ENCODE measurements around the gene INO80C.
"Not testable (repeated sequence)": the region's sequence is repeated elsewhere in the genome, so short reads cannot be mapped to it uniquely, and the experiment has no call there.

The INO80C gene

DNA sequence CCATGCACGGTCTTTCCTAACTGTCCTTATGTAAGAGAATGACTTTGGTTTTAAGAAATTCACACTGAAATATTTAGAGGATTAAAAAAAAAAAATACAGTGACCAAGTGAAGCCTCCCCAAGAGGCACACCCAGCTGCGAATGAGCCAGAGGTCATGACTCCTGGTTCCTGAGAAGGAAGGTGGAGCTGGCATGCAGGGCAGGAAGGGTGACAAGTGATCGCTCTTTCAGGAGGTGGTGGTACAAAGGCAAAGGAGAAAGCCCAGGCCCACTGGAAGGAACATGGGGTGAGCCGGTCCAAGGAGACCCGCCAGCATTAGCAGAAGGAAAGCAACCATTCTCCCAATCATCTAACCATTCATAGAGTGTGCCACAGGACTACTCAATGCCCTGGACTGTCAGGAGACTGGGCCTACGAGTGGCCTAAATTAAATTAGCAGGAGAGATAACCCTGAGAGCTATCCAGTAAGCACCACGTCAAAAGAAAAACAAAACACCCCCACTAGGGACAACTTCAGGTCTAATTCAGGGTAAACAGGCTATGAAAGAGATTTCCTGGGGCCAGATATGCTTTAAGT, 7.8 kb downstream of the INO80C start:
- Histone ChIP-seq H3K4me3 (ENCODE audit: low read depth in 1 of 5, low read length in 5 of 5) (peak overlapping the region in 1 of 5 donors; percentile 37), H3K4me1 (ENCODE audit: control insufficient read depth in 5 of 5, insufficient read depth in 5 of 5, low read length in 5 of 5) (peaks cover 3 to 38% (median 30%) of the 10 kb centered on the region in 5 donors), H3K27me3 (ENCODE audit: control insufficient read depth in 5 of 5, insufficient read depth in 4 of 5, low read length in 5 of 5) (no peaks in the 10 kb centered on the region), H3K36me3 (ENCODE audit: control insufficient read depth in 5 of 5, insufficient read depth in 5 of 5, low read length in 5 of 5) (no peaks in the 10 kb centered on the region), H3K27ac (ENCODE audit: low read depth, low read length) (no peak overlapping the region), H3K9ac (ENCODE audit: low read length in 5 of 5) (no peak overlapping the region), H3K9me3 (ENCODE audit: control insufficient read depth in 5 of 5, low read length in 5 of 5) (no peaks in the 10 kb centered on the region)

- H3K4me3 ChIP-seq (ENCODE audit: low read depth in 1 of 5, low read length in 5 of 5); H3K27me3 ChIP-seq (ENCODE audit: control insufficient read depth in 5 of 5, insufficient read depth in 4 of 5, low read length in 5 of 5); H3K36me3 ChIP-seq (ENCODE audit: control insufficient read depth in 5 of 5, insufficient read depth in 5 of 5, low read length in 5 of 5); H3K27ac ChIP-seq (ENCODE audit: low read depth, low read length); H3K9me3 ChIP-seq (ENCODE audit: control insufficient read depth in 5 of 5, low read length in 5 of 5); H3K9ac ChIP-seq (ENCODE audit: low read length in 5 of 5): not testable (repeated sequence)
- peaks cover 3 to 31% (median 23%) of the 10 kb centered on the region in 5 donors for H3K4me1 ChIP-seq (ENCODE audit: control insufficient read depth in 5 of 5, insufficient read depth in 5 of 5, low read length in 5 of 5)
Measured at GRCh38 chr18:35489281-35489680, 8.5 kb downstream of the INO80C start.

- H3K27ac ChIP-seq (ENCODE audit: low read depth, low read length); H3K36me3 ChIP-seq (ENCODE audit: control insufficient read depth in 5 of 5, insufficient read depth in 5 of 5, low read length in 5 of 5); H3K9me3 ChIP-seq (ENCODE audit: control insufficient read depth in 5 of 5, low read length in 5 of 5); H3K27me3 ChIP-seq (ENCODE audit: control insufficient read depth in 5 of 5, insufficient read depth in 4 of 5, low read length in 5 of 5); H3K4me3 ChIP-seq (ENCODE audit: low read depth in 1 of 5, low read length in 5 of 5); H3K9ac ChIP-seq (ENCODE audit: low read length in 5 of 5): not testable (repeated sequence)
- peaks cover 3 to 28% (median 14%) of the 10 kb centered on the region in 5 donors for H3K4me1 ChIP-seq (ENCODE audit: control insufficient read depth in 5 of 5, insufficient read depth in 5 of 5, low read length in 5 of 5)
Measured at GRCh38 chr18:35488396-35488795, 9.4 kb downstream of the INO80C start.

DNA sequence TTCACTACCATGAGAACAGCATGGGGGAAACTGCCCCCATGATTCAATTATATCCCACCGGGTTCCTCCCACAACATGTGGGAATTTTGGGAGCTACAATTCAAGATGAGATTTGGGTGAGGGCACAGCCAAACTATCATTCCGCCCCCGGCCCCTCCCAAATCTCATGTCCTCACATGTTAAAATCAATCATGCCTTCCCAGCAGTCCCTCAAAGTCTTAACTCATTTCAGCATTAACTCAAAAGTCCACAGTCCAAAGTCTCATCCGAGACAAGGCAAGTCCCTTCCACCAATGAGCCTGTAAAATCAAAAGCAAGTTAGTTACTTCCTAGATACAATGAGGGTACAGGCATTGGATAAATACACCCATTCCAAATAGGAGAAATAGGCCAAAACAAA, 10.2 kb downstream of the INO80C start:
- H3K4me3 ChIP-seq (ENCODE audit: low read depth in 1 of 5, low read length in 5 of 5); H3K27me3 ChIP-seq (ENCODE audit: control insufficient read depth in 5 of 5, insufficient read depth in 4 of 5, low read length in 5 of 5); H3K27ac ChIP-seq (ENCODE audit: low read depth, low read length); H3K36me3 ChIP-seq (ENCODE audit: control insufficient read depth in 5 of 5, insufficient read depth in 5 of 5, low read length in 5 of 5); H3K9ac ChIP-seq (ENCODE audit: low read length in 5 of 5); H3K9me3 ChIP-seq (ENCODE audit: control insufficient read depth in 5 of 5, low read length in 5 of 5): not testable (repeated sequence)
- peaks cover 3 to 28% (median 10%) of the 10 kb centered on the region in 5 donors for H3K4me1 ChIP-seq (ENCODE audit: control insufficient read depth in 5 of 5, insufficient read depth in 5 of 5, low read length in 5 of 5)

- no peak overlapping the region for H3K9ac ChIP-seq (ENCODE audit: low read length in 5 of 5)
- no peak overlapping the region for H3K4me3 ChIP-seq (ENCODE audit: low read depth in 1 of 5, low read length in 5 of 5)
- H3K36me3 ChIP-seq (ENCODE audit: control insufficient read depth in 5 of 5, insufficient read depth in 5 of 5, low read length in 5 of 5): no peaks in the 10 kb centered on the region
- H3K27me3 ChIP-seq (ENCODE audit: control insufficient read depth in 5 of 5, insufficient read depth in 4 of 5, low read length in 5 of 5): no peaks in the 10 kb centered on the region
- H3K4me1 ChIP-seq (ENCODE audit: control insufficient read depth in 5 of 5, insufficient read depth in 5 of 5, low read length in 5 of 5): peaks cover 0 to 18% (median 10%) of the 10 kb centered on the region in 5 donors
- H3K9me3 ChIP-seq (ENCODE audit: control insufficient read depth in 5 of 5, low read length in 5 of 5): no peaks in the 10 kb centered on the region
- no peak overlapping the region for H3K27ac ChIP-seq (ENCODE audit: low read depth, low read length)
Measured at GRCh38 chr18:35485852-35486251, 11.9 kb downstream of the INO80C start.

DNA sequence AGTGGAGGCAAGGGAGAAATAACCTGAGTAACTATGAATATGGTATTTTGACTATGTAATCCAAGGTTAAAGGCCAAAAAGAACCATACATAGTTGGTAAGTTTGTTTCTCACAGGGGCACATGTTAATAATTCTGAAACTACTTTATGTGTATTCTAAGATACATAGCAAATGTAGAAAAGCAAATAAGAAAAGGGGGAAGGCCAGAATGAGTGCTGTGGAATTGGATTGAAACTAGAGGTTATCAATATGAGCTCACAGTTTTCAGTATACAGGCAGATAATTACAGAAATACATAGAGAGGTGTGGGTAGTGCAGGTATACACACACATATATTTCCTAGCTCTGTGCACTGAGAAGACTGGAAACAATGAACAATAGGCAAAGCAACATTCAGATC, 13.7 kb downstream of the INO80C start:
- Histone ChIP-seq H3K4me1 (ENCODE audit: control insufficient read depth in 5 of 5, insufficient read depth in 5 of 5, low read length in 5 of 5) (peaks cover 0 to 9% (median 4%) of the 10 kb centered on the region in 5 donors), H3K27ac (ENCODE audit: low read depth, low read length) (no peak overlapping the region), H3K9ac (ENCODE audit: low read length in 5 of 5) (no peak overlapping the region), H3K36me3 (ENCODE audit: control insufficient read depth in 5 of 5, insufficient read depth in 5 of 5, low read length in 5 of 5) (no peaks in the 10 kb centered on the region), H3K4me3 (ENCODE audit: low read depth in 1 of 5, low read length in 5 of 5) (no peak overlapping the region), H3K9me3 (ENCODE audit: control insufficient read depth in 5 of 5, low read length in 5 of 5) (no peaks in the 10 kb centered on the region), H3K27me3 (ENCODE audit: control insufficient read depth in 5 of 5, insufficient read depth in 4 of 5, low read length in 5 of 5) (no peaks in the 10 kb centered on the region)

GRCh38 chr18:35481960-35482366, 15.8 kb downstream of the INO80C start:
- Histone ChIP-seq H3K27me3 (ENCODE audit: control insufficient read depth in 5 of 5, insufficient read depth in 4 of 5, low read length in 5 of 5) (no peaks in the 10 kb centered on the region), H3K4me1 (ENCODE audit: control insufficient read depth in 5 of 5, insufficient read depth in 5 of 5, low read length in 5 of 5) (peaks cover 0 to 24% (median 16%) of the 10 kb centered on the region in 5 donors), H3K36me3 (ENCODE audit: control insufficient read depth in 5 of 5, insufficient read depth in 5 of 5, low read length in 5 of 5) (no peaks in the 10 kb centered on the region), H3K9me3 (ENCODE audit: control insufficient read depth in 5 of 5, low read length in 5 of 5) (no peaks in the 10 kb centered on the region), H3K9ac (ENCODE audit: low read length in 5 of 5) (no peak overlapping the region), H3K27ac (ENCODE audit: low read depth, low read length) (no peak overlapping the region), H3K4me3 (ENCODE audit: low read depth in 1 of 5, low read length in 5 of 5) (no peak overlapping the region)

DNA sequence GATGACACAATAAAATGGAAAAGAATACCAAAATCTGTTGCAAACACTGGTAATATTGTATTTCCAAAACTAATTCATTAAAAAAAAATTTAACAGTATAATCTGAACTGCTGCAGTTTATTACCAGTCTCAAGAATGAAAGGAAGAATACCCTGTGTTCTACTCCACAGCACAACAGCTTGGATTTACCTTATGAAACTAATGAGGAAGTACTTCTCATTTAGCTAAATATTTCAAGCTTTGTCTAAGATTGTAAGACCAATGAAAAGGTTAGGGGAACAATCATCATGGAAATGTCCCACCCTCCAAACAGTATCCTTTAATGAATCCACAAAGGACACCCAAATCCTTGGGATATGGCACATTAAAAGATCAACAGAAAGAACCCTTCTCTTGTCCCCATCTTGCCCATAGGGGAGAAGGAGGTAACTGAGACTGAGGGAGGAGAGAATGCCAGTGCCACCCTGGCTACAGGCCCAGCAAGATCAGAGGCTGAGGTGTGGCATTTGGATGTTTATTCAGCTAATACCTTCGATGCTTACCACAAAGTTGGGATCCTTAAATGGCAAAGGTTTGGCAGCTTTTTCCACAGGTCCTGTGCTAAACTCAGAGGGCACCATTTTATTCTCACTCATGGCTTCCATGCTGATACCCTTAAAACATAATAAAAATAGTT, 17.7 kb downstream of the INO80C start:
- H3K9ac ChIP-seq (ENCODE audit: low read length in 5 of 5): no peak overlapping the region
- H3K4me3 ChIP-seq (ENCODE audit: low read depth in 1 of 5, low read length in 5 of 5): no peak overlapping the region
- H3K9me3 ChIP-seq (ENCODE audit: control insufficient read depth in 5 of 5, low read length in 5 of 5): no peaks in the 10 kb centered on the region
- peaks cover 0 to 24% (median 16%) of the 10 kb centered on the region in 5 donors for H3K4me1 ChIP-seq (ENCODE audit: control insufficient read depth in 5 of 5, insufficient read depth in 5 of 5, low read length in 5 of 5)
- peaks cover 0 to under 1% (median 0%) of the 10 kb centered on the region in 5 donors for H3K36me3 ChIP-seq (ENCODE audit: control insufficient read depth in 5 of 5, insufficient read depth in 5 of 5, low read length in 5 of 5)
- no peak overlapping the region for H3K27ac ChIP-seq (ENCODE audit: low read depth, low read length)
- no peaks in the 10 kb centered on the region for H3K27me3 ChIP-seq (ENCODE audit: control insufficient read depth in 5 of 5, insufficient read depth in 4 of 5, low read length in 5 of 5)

DNA sequence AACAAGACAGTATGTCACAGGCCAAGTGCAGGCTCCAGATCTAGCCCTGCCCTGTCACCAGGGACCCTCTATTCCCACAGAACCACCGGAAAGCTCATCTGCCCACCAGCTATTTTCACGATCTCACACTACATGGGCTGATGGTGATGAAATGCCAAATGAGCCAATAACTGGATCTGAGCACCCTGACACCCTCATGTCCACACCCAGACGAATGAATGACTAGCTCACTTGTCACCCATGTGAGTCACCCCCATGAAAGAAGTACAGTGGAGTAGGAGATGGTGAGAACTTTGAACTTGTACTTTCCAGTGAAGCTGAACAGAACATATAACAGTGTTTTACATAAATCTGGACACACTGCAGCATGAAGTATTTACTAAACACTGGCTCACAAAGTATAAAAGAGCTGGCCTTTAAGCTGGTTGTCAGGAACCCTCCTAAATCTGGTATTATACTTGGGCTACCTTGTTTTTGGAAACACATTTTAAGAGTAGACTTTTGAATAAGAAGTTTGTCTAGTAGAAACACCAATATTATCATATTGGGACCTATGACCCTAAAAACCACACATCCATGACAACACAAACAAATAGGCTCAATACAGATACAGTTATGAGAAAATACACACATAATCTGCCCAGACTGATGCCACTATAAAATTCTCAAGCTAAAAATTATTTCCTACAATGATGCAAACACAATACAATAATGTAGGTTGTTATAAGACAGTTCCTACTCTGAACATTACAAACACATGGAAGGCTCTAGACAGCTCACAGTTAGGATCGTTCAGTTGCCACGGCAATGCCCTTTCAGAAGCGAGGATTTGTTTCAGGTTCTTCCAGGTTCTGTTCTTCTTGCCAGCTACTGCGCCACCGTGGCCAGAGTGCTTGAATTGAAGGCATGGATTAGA, 19.0 kb downstream of the INO80C start:
- no peaks in the 10 kb centered on the region for H3K27me3 ChIP-seq (ENCODE audit: control insufficient read depth in 5 of 5, insufficient read depth in 4 of 5, low read length in 5 of 5)
- peak overlapping the region in 1 of 5 donors; percentile 42 for H3K9ac ChIP-seq (ENCODE audit: low read length in 5 of 5)
- no peak overlapping the region for H3K4me3 ChIP-seq (ENCODE audit: low read depth in 1 of 5, low read length in 5 of 5)
- peaks cover 0 to 24% (median 16%) of the 10 kb centered on the region in 5 donors for H3K4me1 ChIP-seq (ENCODE audit: control insufficient read depth in 5 of 5, insufficient read depth in 5 of 5, low read length in 5 of 5)
- no peaks in the 10 kb centered on the region for H3K9me3 ChIP-seq (ENCODE audit: control insufficient read depth in 5 of 5, low read length in 5 of 5)
- H3K27ac ChIP-seq (ENCODE audit: low read depth, low read length): peak overlapping the region; percentile 71
- peaks cover 0 to 5% (median 0%) of the 10 kb centered on the region in 5 donors for H3K36me3 ChIP-seq (ENCODE audit: control insufficient read depth in 5 of 5, insufficient read depth in 5 of 5, low read length in 5 of 5)

DNA sequence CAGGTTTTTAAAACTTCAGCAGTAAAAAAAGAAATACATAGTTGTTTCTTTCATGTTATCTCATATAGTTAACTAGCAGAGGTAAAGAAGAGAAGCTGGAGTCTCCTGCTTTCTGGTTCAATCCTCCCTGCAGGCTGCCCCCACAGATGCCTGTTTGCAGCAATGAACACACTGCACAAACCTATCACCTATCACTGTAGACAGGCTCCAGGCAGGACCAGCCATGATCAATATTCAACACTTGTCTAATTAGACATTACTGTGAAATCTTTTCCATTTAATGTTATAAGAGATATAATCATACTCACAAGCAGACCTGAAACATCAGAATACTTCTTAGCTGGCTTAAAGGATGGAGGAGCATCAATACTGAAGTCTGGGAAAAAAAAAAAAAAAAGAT, 19.8 kb downstream of the INO80C start:
- Histone ChIP-seq H3K27ac (ENCODE audit: low read depth, low read length) (peak overlapping the region; percentile 37), H3K4me1 (ENCODE audit: control insufficient read depth in 5 of 5, insufficient read depth in 5 of 5, low read length in 5 of 5) (peaks cover 0 to 24% (median 16%) of the 10 kb centered on the region in 5 donors), H3K9me3 (ENCODE audit: control insufficient read depth in 5 of 5, low read length in 5 of 5) (no peaks in the 10 kb centered on the region), H3K27me3 (ENCODE audit: control insufficient read depth in 5 of 5, insufficient read depth in 4 of 5, low read length in 5 of 5) (no peaks in the 10 kb centered on the region), H3K36me3 (ENCODE audit: control insufficient read depth in 5 of 5, insufficient read depth in 5 of 5, low read length in 5 of 5) (peaks cover 0 to 5% (median 0%) of the 10 kb centered on the region in 5 donors), H3K9ac (ENCODE audit: low read length in 5 of 5) (peak overlapping the region in 1 of 5 donors; percentile 24), H3K4me3 (ENCODE audit: low read depth in 1 of 5, low read length in 5 of 5) (no peak overlapping the region)
